ENCODE measurements around the gene RPGRIP1.
"Not testable (repeated sequence)": the region's sequence is repeated elsewhere in the genome, so short reads cannot be mapped to it uniquely, and the experiment has no call there.

The RPGRIP1 gene

DNA sequence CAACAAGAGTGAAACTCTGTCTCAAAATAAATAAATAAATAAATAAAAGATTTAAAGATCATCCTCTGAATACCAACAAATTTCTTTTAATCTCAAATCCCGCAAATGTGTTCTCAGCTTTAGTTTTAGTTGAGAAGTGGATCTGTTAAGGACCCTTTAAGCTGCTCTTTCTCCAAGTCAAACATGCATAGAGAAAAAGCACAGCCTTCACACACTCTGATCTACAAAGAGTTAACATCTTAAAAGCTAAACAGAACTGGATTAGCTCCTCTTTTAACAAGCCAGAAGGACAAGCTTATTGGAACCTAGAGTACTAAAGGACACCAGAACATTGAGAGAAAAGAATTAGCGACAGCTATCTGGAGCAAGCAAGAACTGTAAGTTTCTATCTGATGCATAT lies at the start of gene RPGRIP1:
Gene RPGRIP1, plus strand, starts transcription at position 301 of the 400 bp plus-strand sequence. CDS start 7,894 bp downstream, outside the sequence.
- DNase-seq = no peak

DNA sequence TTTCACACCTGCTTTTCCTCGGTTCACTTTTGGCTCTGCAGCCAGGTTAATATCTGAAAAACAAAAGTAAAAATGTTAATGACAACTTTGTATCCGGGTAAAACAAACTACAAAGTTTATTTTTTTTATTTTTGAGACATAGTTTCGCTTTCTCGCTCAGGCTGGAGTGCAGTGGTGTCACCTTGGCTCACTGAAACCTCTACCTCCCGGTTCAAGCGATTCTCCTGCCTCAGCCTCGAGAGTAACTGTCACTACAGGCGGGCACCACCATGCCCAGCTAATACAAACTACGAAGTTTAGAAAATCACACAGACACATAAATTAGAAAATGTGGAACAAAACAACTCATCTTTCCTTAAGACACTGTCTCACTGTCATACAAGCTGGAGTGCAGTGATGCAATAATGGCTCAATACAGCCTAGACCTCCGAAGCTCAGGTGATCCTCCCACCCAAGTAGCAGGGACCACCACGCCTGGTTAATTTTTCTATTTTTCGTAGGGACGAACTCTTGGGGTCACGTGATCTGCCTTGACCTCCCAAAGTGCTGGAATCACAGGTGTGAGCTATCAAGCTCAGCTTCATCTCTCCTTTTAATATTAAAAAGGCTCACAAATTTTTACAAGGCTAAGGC lies 48.7 kb upstream of the RPGRIP1 start:
- DNase-seq = no peak

DNA sequence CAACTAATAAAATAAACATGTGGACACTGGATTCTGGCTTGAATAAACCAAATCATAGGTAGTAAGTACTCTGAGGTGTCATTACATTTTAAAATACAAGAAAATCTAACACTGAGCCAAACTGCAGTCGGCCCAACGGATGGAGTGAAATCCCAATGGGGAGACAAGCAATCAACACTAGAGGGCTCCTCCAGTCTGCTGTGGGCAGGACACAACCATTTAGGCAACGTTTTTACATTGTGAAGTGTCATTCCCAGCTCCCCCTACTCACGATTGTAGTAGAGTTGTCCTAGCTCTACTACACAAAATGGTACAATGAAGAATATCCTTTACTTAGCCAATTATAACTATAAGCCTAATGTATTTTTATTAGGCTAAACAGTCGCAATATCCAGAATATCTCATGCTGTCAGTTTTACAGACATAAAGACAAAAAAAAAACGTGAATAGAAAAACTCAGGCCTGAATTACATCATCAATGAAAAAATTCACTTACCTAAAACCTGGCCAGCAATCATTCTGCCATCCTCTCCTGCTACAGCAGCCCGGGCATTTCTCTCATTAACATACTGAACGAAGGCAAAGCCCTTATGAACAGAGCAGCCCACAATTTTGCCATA lies 46.3 kb upstream of the RPGRIP1 start:
- no peak for DNase-seq

DNA sequence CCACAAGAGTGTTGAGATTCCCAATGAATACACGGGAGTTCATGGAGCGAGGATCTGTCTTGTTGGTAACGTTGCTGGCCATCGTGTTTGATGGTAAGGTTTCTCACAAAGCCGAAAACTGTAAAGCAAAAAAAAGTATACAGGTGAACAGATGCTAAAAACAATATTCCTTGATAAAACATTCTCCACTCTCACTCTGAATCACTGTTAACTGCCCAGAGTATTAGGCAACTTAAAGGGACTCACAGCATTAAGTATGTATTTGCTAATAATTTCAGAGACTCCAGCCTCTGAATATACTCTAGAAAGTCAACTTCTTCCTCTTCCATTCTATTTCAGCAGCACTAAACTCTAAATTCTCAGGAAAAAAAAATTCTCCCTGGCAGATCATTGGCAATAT lies 45.8 kb upstream of the RPGRIP1 start:
- DNase-seq = no peak

DNA sequence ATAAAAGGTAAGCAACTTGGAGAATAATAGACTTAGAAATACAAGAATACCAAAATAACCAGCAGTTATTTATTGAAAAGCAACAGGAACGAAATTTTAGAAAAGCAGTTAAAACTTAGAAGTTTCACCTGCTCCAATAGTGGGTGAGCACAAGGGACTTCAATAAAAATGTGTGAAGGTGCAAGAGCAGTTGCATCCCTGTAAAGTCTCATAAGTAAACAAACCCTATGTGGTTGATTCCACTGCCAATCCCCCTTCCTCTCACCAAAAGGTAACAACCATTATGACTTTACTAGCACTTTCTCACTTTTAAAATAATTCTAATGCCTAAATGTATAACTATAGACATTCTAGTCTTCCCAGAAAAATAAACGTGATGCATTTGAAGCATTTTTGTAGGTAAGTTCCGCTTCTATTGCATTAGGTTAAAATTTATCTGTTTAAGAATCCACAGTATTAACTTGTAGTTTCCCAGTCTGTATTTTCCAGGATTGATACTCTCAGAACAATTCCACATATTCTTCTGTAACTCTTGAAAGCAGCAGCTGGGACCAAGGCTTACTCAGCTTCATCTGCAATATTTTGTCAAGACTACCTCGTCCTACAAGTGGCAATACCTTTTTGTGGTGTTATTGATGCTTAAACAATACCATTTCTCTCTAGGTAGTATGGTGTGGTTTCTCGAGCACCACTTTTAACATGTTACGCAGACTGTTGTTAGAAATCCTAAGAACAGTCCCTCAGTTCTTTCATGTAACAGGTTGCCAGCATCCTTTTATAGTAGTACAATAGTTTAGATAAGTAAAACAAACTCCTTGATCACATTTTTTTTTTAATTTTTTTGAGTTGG lies 42.7 kb upstream of the RPGRIP1 start:
- no peak for DNase-seq

DNA sequence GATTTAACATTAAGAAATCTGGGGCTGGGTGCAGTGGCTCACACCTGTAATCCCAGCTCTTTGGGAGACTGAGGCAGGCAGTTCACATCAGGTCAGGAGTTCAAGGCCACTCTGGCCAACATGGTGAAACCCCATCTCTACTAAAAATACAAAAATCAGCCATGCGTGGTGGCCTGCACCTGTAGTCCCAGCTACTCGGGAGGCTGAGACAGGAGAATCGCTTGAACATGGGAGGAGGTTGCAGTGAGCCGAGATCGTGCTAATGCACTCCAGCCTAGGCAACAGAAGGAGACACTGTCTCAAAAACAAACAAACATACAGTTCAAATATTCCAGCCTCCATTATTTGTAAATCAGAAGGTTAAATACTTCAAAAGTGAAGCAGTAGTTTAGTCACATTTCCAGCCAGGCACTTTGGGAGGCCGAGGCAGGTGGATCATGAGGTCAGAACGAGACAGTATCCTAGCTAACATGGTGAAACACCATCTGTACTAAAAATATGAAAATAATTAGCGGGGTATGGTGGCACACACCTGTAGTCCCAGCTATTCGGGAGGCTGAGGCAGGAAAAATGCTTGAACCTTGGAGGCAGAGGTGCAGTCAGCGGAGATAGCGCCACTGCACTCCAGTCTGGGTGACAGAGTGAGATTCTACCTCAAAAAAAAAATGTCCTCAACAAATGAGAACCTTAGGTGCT lies 40.9 kb upstream of the RPGRIP1 start:
- no peak for DNase-seq

DNA sequence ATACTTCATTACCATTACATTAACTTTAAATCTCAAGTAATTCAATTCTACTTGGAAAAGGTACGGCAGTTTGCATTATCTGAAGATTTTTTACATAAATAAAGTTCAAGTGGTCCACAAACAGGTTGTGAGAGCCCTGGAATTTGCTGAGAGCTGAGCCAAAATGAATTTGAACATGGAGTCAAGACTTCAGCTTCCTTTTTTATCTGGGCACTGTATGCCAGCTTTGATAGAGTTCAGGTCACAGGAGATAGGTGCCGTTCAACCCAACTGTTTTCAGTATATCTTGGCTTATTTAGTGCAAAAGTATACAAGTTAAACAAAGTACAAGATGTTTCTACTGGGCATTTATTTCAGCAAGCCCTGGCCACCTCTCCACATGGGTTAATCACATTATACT lies 39.5 kb upstream of the RPGRIP1 start:
- DNase-seq = no peak

DNA sequence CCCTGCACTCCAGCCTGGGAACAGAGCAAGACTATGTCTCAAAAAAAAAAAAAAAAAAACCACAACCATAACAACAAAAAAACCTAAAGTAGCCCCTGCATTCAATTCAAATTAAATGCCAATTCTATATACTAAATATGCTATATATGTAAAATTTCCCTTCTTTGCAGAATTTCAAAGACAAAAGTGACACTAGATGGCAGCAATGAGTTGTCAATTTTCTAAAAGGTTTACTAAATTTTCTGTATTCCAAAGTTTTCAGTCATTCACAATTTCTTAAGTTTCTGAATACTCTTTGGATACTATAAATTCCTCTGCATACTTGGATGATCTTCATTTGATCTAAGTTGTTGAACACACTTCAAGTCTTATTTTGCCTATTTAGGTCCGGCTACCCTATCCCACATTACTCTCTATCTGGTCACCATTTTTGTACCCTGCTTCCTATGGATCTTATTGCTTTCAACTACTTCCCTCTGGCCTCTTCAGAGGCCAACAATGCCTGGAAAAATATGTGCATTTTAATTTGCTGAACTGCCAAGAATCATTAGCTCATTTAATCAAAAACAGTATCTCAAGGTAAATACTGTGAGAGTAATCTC lies 38.6 kb upstream of the RPGRIP1 start:
- DNase-seq = peak; percentile 47

DNA sequence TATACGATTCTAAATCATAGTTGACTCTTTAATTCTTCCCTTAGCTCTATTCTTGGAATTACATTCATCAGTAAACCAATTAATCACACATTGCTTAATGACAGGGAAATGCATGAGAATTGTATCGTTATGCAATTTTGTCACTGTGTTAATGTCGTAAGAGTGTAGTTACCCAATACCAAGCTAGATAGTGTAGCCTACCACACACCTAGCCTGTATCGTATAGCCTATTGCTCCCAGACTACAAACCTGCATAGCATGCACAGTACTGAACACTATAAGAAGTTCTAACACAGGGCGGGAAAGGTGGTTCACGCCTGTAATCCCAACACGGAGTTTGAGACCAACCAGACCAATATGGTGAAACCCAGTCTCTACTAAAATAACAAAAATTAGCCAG lies 35.3 kb upstream of the RPGRIP1 start:
- DNase-seq = peak; percentile 42

DNA sequence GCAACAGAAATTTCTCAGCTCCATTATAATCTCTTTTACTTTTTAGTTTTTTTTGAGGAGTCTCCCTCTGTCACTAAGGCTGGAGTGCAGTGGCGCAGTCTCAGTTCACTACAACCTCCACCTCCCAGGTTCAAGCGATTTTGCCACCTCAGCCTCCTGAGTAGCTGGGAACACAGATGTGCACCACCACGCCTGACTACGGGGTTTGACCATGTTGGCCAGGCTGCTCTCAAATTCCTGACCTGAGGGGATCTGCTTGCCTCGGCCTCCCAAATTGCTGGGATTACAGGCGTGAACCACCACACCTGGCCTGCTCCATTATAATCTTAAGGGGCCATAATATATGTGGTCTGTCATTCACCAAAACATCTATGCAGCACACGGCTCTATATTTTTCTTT lies 34.1 kb upstream of the RPGRIP1 start:
- no peak for DNase-seq

DNA sequence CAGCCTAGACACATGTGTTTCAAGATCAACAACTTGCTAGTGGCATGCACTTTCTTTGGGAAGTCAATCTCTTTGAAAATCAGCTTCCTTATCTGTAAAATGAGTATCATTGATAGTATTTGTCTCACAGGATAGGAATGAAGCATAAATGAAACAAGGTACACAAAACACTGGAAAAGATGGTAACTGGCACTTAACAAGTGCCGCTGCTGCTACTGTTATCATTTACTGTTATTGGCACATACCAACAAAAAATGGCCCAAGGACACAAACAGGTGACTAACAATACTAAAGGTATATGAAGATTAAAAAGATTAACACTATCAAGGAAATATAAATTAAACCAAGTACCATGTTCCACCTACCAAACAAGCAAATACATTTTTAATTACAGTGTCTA lies 31.5 kb upstream of the RPGRIP1 start:
- no peak for DNase-seq

DNA sequence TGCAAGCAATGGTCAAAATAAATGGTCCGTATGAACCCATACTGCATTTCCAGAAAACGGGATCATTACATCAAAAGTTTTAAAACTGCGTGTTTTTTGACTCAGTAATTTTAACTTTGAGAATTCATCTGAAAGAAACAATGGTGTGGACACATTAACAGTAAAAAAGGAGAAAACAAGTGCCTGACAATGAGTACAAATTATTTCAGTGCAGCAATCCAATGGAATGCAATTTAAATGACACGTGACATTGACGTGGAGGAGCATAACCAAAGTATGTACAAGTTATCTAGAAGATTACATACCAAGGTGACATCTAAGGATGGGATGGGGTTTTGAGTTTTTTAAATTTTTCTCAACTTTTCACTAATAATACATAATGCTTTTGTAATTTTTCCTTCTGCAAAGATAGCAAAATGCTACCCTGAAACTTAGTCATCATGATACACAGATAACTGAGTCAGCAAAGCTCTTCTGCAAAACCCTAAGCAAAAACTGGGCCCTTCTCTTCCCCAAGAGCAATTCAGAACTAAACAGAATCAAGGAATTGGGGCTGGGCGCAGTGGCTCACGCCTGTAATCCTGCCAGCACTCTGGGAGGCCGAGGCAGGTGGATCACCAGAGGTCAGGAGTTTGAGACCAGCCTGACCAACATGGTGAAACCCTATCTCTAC lies 31.0 kb upstream of the RPGRIP1 start:
- DNase-seq = no peak

DNA sequence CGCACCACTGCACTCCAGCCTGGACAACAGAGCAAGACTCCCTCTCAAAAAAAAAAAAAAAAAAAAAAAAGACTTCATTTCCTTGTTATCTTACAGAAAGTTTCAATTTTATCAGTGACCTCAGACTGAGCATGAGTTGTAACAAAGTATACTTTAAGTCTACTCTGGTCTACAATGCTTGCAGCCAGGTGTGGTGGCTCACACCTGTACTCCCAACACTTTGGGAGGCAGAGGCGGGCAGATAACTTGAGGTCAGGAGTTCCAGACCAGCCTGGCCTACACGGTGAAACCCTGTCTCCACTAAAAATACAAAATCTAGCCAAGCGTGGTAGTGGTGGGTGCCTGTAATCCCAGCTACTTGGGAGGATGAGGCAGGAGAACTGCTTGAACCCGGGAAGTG lies 28.7 kb upstream of the RPGRIP1 start:
- no peak for DNase-seq

DNA sequence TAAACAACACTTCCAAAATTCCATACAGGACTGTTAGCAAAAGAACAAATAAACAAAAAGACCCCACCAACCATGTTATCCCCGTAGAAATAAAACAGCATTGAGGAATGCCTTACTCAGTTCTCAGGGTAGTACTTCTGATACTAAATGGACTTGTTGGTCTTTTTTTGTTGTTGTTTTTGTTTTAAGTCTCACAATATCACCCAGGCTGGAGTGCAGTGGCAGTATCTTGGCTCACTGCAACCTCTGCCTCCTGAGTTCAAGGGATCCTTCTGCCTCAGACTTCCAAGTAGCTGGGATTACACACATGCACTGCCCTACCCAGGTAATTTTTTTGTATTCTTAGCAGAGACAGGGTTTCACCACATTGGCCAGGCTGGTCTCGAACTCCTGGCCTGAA lies 27.7 kb upstream of the RPGRIP1 start:
- DNase-seq = no peak

DNA sequence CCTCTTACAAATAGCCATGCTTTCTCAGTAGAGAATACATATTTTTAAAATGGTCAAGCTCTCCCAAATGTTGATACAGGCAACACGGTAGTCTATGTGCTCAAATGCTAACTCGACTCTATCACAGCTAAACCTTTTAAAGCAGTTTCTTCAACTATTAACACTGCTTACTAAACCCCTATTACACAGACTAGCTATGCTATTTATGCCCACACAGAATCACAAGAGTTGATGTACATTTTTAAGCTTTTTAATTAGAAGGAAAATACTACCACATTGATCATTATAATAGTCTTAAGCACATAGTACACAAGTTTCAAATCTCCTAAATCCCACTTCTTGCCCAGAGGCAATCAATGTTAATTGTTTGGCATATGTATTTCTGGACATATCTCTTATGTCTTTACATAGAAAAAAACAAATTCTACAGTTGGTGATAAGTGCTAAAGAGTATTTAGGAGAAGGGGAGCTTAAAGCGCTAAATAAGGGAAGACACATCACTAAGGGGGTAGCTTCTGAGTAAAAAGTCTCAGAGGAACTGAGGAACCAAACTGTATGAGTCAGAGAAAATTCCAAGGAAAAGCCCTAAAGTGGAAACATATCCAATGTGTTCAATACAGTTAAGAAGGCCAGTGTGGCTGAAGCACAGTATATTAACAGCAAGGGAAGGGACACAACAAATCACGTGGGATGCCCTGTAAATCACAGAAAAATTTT lies 24.3 kb upstream of the RPGRIP1 start:
- peak; percentile 76 for DNase-seq

DNA sequence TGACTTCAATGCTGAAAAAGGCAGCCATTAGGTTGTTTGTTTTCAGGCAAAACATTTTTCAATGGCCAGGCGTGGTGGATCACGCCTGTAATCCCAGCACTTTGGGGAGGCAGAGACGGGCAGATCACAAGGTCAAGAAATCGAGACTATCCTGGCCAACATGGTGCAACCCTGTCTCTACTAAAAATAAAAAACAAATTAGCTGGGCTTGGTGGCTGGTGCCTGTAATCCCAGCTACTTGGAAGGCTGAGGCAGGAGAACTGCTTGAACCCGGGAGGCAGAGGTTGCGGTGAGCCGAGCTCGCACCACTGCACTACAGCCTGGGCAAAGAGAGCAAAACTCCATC lies 23.8 kb upstream of the RPGRIP1 start:
- not testable (repeated sequence) for DNase-seq

DNA sequence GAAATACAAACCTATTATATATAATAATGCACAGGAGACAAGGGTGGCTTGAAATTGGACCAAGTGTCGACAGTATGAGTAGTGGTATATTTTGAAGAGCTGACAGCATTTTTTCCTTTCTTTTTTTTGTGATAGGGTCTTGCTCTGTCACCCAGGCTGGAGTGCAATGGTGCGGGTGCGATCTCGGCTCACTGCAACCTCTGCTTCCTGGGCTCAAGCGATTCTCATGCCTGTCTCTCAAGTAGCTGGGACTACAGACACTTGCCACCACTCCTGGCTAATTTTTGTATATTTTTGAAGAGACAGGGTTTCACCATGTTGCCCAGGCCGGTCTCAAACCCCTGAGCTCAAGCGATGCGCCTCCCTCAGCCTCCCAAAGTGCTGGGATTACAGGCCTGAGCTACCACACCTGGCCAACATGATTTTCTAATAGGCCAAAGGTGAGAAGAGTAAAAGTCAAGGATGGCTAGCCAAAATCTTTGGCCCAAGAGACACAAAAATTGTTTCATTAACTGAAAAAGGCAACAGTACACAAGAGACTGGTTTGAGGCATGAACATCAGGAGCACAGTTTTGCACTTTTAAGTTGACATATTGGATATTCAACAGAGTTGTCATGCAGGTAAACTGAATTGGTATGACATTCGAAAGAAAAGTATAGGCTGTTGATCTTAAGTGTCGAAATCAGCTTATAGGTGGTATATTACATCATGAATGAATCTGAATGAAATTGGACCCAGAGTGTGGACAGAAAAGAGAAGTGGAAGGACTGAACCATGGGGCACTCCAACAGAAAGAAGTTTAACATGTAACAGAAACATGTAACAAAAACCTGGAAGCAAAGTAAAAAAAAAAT lies 23.1 kb upstream of the RPGRIP1 start:
- no peak for DNase-seq

DNA sequence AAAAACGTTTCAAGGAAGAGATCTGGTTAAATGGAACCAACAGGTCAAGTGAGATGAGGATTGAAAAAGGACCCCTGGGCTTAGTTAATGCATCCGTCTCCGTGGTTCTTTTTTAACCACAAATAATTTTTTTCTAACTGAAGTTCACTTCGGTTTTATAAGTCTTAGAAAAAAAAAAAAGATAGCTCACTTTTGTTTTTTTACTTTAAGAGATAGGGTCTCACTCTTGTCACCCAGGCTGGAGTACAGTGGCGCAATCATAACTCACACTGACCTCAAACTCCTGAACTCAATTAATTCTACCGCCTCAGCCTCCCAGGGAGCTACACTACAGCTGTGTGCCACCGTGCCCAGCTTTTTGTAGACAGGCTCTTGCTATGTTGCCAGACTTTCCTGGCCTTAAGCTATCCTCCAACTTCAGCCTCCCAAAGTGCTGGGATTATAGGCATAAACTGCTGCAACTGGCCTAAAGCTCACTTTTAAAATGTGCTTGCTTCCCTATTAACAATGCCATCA lies 22.4 kb upstream of the RPGRIP1 start:
- DNase-seq = peak; percentile 15

DNA sequence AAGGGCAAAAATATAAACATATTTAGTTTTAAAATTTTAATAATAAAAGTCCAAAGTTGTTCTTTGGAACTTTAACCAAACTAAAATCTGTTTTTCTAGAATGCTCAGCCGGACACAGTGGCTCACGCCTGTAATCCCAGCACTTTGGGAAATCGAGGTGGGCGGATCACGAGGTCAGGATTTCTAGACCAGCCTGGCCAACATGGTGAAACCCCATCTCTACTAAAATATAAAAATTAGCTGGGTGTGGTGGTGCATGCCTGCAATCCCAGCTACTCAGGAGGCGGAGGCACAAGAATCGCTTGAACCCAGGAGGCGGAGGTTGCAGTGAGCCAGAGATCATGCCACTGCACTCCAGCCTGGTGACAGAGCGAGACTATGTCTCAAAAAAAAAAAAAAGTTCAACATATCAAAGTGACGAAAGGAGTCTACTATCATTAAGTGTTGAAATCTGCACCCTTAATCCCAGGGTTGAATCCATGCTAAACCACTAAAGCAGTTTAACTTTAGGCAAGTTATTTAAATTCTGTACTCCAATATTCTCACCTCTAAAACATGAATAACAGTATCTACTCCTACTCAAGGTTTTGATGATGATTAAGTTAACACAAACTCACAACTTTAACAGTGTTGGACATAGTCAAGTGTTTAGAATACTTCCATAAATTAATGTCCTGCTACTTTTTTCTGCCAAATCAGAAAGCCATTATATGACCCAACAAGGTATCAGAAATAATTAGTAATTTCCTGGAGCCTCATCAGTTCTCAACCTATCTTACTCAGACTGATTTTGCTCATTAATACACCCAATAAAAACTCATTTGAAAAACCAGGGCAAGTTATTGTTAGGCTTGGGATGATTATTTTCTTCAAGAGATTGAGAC lies 21.6 kb upstream of the RPGRIP1 start:
- DNase-seq = no peak
